NCI-H2107 treated with DMSO at 0.1 percent for 48 hours (cell line): ENCODE data around the gene ARHGAP31.

Experiments
- DNase-seq: peaks from one replicate; lab custom pipeline; 2025; ENCODE audit not compliant: unreplicated experiment; lab: John Stamatoyannopoulos, UW

ARHGAP31 gene

DNA sequence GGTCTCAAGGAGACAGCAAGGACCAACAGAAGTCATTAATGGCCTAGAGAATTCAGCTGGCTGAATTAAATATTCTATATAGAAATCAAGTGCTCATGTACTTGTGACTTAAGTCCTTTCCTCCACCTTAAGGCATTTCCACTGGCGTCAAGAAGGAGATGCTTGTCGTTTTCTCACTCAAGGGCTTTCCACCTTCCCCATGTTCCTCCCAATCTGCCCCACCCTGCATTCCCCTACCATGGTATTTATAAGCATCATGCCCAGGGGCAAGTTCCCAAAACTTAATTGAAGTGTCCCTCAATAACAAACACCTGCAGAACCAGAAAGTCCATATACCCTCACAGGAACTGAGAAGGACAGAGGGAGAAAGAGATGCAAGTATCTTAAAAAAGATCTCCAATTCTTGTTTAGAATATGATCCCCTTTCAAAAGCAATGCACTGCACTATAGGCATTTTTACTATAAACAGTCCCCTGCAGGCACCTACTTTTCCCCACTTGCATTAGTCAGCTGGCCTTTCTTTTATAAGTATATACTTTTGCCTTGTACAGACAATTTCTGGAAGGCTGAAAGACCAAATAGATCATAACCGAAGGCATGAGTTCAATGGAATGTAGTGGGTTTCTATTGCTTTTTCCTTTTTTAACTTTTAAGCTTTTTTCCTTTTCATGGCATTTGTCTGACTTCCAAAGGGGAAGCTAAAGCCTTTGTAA is 139.6 kb downstream of the ARHGAP31 start:
- DNase-seq, result no peak

DNA sequence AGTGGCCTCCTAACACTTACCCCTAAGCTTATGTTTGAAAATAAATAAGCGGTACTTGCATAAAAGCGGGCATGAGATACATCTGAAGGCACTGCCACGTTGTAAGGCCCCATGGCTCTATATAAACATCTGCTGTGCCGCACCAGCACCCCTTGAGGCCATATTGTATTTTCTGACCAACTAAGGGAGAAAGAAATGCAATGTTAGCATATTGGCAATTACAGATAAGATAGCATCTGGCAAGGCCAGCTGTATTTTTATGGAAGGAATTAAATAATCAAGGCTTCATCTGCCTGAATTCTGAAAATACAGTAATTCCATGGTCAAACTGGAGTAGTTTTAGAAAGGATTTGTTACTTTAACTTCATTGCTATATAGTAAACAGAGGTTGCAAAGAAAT is 140.5 kb downstream of the ARHGAP31 start:
- DNase-seq, result no peak

DNA sequence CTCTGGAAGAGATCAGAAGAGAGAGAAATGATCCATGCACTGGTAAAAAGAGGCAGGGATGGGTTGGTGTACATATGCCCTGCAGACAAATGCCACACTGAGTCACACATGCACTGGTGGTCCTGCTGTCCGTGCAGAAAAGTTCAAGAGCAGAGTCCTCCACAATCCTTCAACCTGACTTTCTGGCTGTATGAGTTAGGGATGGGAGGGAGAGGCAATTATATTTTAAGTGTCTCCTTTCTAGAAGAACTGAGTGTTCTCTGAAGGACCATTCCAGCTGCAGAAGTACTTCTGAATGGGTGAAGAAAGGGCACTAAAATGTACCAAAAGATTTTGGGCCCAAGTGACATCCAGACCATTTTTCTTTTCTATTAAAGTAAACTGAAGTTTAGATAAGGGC is 142.8 kb downstream of the ARHGAP31 start:
- DNase-seq, result no peak

DNA sequence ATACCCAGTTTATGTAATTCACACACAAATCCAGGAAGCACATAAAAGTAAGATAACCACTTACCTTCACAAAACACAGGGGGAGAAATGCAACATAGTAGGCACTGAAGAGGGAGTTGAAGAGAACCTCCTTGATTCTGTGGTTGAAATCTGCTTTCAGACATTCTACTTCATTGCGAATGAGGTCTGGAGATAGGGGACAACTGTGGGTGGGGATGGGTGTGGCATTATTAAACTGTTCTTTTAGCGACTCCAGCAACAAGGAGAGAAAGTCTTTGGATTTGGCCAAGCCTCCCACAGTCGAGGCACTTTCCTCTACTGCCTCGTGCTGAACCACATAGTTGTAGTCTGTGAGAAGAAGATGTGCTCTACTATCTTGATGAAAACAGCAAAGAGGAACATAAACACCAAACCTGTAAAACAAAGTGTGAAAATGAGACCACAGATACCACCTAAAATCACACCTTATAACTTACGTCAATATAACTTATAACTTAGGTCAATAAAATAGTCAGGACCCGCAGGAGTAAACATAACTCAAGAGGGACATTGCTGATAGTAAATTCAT is 143.6 kb downstream of the ARHGAP31 start:
- no peak for DNase-seq

DNA sequence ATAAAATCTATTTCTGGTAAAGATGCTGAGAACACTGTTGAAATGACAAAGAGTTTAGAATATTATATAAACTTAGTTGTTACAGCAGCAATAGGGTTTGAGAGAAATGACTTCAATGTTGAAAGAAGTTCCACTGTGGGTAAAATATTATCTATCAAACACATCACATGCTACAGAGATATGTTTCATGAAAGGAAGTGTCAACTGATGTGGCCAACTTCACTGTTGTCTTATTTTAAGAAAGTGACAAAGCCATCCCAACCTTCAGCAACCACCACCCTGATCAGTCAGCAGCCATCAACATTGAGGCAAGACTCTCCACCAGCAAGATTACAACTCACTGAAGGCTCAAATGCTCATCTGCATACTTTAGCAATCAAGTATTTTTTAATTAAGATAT is 149.0 kb downstream of the ARHGAP31 start:
- DNase-seq, result no peak

DNA sequence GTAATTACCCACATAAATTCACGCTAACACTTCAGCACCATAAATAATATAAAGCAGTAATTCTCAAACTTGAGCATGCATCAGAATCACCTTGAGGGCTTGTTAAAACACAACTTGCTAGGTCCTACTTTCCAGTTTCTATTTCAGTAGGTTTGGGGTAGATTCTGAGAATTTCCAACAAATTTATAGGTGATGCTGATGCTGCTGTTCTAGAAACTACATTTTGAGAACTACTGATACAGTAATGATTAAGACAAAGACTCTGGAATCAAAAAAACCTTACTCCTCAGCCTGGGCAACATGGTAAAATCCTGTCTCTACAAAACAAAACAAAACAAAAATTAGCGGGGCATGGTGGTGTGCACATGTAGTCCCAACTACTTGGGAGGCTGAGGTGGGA is 150.4 kb downstream of the ARHGAP31 start:
- DNase-seq, result no peak

DNA sequence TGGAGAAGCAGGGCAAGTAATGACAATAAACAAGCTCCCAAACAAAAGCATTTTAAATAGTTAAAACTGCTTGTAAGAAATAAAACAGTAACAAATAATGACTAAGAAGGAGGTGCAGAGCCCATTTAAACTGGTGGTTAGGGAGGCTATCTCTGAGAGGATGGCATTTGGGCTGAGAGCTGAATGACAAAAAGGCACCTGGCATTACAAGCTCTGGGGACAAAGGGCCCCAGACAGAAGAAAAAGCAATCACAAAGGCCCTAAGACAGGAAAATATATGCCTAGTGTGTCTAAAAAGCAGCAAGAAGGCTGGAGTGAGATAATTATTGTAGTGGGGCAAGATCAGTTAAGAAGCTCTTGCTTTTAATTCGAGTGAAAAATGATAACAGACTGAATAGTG is 159.6 kb downstream of the ARHGAP31 start:
- DNase-seq, result no peak

DNA sequence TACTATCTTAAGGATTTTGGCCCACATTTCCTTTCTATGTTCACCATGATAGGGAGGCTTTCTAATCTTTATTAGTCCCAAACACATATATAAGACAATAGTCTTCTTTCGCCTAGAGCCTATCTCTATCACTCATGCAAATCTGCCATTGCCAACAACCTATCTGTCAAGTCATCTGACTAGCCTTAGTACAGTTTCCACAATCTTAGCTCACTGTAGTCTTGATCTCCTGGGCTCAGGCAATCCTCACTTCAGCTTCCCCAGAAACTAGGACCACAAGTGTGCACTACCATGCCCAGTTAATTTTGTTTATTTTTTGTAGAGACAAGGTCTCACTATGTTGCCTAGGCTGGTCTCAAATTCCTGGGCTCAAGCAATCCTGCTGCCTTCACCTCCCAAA is 162.3 kb downstream of the ARHGAP31 start:
- no peak for DNase-seq

DNA sequence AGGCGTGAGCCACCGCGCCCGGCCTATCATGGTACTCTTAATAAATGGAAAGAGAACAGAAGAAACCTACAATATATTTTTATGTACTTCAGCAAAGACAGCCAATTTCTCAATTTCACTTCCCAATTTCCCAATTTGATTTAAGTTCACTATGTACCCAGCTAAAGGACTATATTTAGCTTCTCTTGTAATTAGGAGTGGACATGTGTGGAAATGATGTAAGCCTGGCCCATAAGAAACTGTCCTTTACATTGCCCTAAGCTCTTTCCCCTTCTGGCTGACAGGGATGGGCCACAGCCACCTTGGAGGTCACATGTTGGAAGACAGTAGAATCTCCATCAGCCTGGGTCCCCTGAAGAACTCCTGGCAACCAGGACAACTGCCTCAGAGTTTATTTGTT is 163.1 kb downstream of the ARHGAP31 start:
- DNase-seq, result no peak

DNA sequence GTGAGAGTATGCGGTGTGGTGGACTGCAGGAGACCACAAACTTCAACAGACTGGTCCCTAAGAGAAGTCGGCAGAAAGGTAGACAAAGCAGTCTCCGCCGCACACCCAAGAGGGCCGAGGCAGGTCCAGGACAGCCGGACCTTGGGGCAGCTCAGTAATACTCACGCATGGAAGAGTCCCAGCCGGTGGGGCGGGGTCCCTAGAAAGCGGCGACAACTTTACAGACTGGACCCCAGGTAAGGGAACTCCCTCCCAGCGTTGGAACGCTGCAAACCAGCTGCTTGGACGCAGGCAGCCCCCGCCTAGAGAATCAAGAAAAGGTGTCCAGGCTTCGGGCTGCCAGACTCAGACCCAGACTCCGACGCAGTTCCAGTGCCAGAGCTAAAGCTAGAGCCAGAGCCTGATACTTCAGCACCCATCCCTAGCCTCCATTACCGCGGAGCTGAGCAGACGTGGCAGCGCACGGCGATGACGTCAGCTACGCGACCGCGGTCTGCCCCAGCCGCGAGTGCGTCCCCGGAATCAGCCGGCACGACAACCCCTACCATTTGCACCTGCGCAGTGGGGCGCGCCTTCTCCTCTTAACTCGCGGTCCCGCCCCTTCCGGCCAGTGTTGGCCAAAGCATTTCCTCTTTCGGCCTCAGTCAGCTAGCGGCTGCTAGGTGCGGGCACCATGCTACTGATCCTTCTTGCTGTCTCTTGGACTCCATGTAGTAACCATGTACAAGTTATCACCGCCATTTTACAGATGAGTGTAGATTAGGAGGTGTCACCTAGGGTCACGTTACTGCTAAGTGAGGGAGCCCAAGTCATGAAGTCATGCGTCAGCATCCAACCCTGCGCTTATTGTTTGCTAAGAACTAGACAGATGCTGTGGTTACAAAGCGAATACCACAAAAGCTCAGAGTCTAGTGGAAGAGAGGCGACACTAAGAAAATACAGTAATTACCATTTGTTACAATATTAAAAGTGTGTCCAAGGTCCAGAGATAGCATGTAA is 169.3 kb downstream of the ARHGAP31 start, which contains the start of gene TMEM39A:
TSS of gene TMEM39A (minus strand) at position 445 of the 999 bp plus-strand sequence. CDS start 1,541 bp downstream, outside the sequence.
- DNase-seq, result peak; percentile 99

DNA sequence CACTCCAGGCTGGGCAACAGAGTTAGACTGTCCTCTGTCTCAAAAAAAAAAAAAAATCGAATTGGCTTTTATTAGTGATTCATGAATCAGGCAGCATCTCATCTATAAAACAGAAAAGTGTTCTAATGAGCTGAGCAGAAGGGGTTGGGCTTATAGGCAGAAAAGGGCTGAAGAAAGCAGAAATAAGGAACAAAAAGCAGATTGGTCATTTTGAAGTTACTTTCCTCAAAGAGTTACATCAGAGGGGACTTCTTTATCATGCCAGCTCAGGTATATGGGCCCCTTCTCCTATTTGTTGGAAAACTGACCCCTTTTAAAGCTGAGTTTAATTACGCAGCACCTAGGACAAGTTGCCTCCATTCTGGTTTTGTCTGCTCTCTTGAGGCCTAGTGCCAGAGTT is 173.9 kb downstream of the ARHGAP31 start:
- DNase-seq, result no peak

DNA sequence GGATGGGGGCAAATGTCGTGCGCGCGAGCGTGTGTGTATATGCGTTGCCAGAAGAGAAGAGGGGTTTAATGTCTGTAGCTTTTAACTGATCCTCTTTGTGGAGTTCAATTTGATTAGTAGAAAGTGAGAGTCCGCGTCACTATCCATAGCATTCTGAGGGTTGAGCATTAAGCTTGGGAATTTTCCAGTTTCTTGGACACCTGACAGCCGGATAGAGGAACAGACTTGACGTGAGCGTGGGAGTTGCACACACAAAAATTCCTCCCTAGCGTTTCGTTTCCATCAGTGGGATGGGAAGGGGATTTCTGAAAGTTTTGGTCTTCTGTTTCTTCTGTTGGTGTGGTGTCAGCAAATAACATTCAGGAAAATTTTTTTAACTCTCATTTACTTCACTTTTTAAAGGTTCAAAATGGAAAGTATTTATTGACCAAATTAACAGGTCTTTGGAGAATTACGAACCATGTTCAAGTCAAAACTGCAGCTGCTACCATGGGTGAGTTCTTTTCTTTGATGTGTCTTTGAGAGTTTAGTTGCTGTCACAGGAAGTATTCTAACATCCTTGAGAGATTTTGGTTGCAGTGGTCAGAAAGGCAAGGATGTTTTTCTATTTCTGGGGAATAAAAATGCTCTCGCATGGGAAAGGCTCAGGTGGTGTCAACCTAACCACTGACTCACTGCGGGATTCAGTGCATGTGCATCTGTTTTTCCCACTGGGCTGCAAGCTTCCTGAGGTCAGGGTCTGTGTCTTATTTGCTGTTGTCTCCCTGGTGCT is 175.4 kb downstream of the ARHGAP31 start:
- no peak for DNase-seq
